ENCODE data around the gene GATAD2B.
"Not testable (repeated sequence)": the region's sequence is repeated elsewhere in the genome, so short reads cannot be mapped to it uniquely, and the experiment has no call there.

GATAD2B gene

GRCh38 chr1:153840774-153841173 is 82.0 kb downstream of the GATAD2B start:
- DNase-seq (ENCODE audit: low read depth in 2 of 3, low spot score in 2 of 3) = not testable (repeated sequence)

GRCh38 chr1:153833968-153834367 is 88.8 kb downstream of the GATAD2B start:
- not testable (repeated sequence) for DNase-seq (ENCODE audit: low read depth in 2 of 3, low spot score in 2 of 3)

- no peak for DNase-seq (ENCODE audit: low read depth in 2 of 3, low spot score in 2 of 3)
Observed at GRCh38 chr1:153833171-153833570, 89.6 kb downstream of the GATAD2B start.

GRCh38 chr1:153832293-153832692 is 90.5 kb downstream of the GATAD2B start:
- DNase-seq (ENCODE audit: low read depth in 2 of 3, low spot score in 2 of 3) = no peak

DNA sequence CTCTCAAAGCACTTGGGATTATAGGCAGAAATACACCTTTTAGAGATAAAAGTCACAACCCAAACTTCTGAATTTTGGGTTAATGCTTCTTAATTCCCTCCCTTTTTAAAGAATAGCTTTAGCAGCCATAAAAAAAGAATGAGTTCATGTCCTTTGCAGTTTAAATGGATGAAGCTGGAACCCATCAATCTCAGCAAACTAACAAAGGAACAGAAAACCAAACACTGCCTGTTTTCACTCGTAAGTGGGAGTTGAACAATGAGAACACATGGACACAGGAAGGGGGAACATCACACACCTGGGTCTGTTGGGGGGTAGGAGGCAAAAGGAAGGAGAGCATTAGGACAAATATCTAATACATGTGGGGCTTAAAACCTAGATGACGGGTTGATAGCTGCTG is 91.7 kb downstream of the GATAD2B start:
- DNase-seq (ENCODE audit: low read depth in 2 of 3, low spot score in 2 of 3) = no peak

DNA sequence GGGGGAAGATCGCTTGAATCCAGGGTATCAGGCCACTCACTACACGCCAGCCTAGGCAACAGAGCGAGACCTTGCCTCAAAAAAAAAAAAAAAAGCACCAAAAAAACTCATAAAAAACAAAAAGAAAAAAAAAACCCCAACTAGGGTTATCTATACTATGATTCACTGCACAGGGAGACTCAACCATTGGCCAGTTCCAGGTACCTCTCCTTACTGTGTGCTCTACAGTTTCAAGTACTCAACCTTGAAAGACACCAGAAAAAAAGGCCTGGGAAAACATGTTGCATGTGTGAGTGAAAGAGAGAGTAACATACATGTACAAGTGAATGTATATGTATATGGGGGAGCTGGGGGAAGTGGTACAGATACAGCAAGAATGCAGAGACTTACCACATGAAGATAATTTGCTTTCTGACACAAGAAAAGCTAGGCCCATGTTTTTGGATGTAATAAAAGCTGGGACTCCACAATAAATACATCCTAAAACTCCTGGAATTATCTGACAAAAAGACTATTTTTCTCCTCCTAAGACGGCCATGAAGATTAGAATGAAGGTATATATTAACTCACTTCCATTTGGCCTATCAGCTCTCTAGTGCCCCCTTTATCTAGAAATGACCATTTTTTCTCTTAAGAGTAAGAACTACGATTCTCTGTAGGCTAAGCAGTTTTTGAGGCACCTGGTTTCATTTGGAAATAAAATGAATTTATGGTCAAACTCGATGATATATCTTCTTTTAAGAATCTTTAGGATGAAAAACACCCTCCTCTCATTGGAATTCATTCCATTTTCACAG is 95.4 kb downstream of the GATAD2B start:
- DNase-seq (ENCODE audit: low read depth in 2 of 3, low spot score in 2 of 3) = no peak

DNA sequence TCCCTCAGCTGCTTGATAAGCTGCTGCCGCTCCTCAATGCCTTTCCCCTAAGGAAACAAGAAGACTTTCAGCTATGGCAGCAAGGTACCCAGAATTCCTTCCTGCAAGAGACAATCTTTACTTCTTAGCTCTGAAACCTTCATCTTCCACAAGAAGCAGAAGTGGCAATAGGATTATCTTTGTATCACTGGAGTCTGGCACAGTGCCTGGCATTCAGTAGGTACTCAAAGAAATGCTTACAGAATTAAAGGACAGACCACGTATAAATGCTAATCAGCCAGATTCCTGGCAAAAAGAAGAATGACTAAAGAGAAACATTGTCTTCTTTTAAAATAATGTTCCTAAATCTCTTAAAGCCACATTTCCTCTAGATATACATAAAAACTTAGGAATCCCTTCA is 103.9 kb downstream of the GATAD2B start:
- no peak for DNase-seq (ENCODE audit: low read depth in 2 of 3, low spot score in 2 of 3)

- DNase-seq (ENCODE audit: low read depth in 2 of 3, low spot score in 2 of 3) = no peak
Observed at GRCh38 chr1:153816283-153816889, 106.4 kb downstream of the GATAD2B start.

GRCh38 chr1:153805886-153806719 is 116.7 kb downstream of the GATAD2B start:
- DNase-seq (ENCODE audit: low read depth in 2 of 3, low spot score in 2 of 3) = no peak

DNA sequence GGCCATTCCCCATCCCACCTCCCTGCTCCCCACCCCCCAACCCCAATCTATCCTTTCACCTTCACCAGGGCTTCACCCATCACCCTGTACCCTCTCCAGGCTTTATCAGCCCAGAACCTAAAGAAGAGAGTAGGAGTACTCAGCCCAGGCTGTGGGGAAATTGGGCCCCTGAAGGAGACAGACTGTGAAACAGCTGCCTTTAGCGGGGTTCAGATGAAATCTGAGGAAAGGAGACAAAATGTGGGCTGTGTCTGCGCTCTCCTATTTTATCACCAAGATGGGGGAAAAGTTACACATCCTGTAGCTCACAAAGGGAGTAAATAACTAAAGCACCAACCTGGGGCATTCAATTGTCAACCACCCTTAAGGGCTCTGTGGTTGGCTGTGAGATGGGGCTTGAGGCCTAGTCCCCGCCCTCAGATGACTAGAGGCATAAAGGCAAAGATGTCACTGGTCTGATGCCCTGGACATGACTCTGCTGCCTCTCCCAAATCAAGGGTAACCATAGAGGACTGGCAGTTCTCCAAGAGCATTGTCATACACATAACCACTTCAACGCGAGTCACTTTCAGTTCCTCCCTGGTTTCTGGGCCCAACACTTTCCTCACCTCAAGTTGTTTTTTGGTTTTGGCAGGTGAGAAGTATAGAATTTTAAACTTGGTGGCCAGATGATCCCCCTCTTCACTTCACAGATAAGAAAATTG is 117.6 kb downstream of the GATAD2B start:
- DNase-seq (ENCODE audit: low read depth in 2 of 3, low spot score in 2 of 3) = peak in 2 of 3 experiments; percentile 40 to 46

DNA sequence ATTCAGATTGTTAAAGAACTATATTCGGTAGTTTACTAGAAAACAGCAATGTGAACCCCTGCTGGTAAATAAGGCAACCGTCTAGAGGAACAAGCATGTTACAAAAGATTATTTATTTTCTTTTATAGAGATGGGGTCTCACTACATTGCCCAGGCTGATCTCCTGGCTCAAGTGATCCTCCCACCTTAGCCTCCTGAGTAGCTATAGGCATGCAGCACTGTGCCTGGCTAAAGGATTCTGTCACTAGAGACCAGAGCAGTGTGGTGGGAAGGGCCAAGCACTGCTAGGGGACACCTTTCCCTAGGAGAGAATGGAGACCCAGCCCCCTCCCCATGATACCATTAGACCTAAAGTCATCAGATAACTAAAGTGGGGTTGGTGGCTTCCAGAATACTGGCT is 118.7 kb downstream of the GATAD2B start:
- DNase-seq (ENCODE audit: low read depth in 2 of 3, low spot score in 2 of 3) = no peak

GRCh38 chr1:153803470-153804056 is 119.2 kb downstream of the GATAD2B start:
- no peak for DNase-seq (ENCODE audit: low read depth in 2 of 3, low spot score in 2 of 3)

DNA sequence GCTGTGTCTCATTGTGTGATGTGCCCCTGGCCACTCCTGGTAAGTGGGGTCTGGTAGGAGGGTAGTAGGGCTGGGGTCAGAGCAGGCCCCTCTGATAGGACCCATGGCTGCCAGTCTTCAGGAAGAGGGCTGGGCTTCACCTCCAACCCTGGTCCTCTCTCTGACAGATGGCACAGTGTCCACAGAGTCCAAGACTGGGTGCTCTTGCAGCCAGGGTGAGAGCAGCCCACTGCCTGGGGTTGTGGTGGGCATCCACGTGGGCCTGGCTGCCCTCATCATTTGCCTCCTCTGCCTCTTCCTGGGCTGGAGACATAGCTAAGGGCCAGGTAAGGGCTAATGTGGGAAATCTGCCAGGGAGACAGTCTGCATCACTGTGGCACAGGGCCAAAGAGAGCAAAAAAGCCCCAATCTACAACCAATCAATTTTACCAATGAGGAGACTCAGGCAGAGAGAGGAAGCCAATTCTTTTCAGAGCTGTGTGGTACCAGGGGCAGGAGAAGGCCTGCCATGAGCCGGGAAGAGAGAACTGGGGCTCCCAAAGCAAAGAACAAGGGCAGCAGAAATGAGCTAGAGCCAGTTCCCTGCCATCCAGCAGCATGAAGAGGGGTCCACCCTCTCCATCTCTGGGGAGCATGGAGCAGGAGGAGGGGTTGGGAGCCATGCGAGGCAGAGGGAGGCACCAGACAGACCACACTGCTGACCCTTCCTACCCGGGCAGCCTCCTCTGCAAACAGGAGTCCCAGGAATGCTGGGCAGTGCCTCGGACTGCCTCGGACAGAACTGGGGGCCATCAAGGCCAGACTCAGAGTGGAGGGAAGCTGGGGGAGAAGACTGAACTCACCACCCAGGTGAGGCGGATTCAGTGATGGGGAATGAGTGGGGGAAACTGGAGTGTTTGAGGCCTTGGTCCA is 120.7 kb downstream of the GATAD2B start:
- DNase-seq (ENCODE audit: low read depth in 2 of 3, low spot score in 2 of 3) = no peak

DNA sequence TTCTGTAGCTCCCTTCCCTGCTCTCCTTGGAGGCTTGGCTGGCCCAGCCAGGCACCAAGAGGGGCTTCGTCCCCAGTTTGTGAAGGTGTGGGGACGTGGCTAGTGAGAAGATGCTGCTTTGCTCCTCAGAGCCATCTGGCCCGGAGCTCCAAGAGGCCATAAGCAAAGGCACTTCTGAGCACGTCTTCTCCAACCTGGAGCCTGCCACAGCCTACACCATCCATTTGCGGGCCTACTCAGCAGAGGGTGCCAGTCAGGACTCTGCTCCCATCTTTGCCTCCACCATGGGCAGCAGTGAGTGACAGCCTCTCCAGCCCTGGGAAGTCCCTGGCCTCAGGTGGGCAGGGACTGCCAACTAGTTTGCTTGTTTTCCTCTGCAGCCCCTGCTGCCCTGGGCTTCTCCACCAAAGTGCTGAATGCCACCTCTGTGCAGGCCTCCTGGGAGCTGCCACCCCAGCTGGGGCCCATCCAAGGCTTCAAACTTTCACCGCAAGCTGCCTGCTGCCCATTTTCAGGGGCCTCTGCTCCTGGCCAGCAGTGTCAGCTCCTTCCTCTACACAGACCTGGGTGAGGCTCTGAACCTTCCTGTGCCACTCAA is 121.6 kb downstream of the GATAD2B start:
- DNase-seq (ENCODE audit: low read depth in 2 of 3, low spot score in 2 of 3) = no peak

GRCh38 chr1:153800516-153800915 is 122.3 kb downstream of the GATAD2B start:
- no peak for DNase-seq (ENCODE audit: low read depth in 2 of 3, low spot score in 2 of 3)

DNA sequence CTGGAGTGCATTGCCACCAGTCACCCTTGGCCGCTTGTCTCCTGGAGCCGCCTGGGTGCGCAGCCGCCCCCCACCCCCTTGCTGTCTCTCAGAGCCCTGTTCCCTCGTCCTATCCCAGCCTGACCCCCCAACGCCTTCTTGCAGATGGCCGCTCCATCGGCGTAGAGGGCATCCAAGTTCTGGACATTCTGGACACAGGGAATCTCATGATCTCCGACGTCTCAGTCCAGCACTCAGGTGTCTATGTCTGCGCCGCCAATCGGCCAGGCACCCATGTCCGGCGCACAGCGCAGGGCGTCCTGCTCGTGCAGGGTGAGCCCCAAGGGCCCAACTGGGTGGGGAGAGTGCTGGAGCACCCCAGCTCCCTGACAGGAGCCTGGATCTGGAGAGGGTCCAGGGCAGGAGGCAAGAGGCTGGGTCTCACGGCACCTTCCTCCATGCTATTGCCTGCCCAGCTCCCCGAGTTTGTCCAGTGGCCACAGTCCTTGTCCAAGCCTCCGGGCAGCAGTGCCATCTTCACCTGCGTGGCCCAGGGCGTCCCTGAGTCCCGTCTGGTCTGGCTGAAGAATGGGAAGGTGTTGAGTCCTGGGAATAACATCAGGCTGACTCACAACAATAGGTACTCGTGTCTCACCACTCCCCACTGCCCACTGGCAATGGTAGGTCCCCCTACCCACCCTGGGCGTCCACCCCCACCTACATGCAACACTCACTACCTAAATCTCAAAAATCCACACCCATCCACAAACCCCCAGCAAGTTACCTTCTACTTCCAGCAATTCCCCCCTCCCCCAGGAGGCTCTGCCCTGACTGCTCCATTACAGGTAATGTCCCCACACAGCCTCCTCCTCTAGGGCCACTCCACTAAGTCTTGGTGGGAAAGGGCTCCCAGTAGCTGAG is 123.0 kb downstream of the GATAD2B start:
- no peak for DNase-seq (ENCODE audit: low read depth in 2 of 3, low spot score in 2 of 3)

DNA sequence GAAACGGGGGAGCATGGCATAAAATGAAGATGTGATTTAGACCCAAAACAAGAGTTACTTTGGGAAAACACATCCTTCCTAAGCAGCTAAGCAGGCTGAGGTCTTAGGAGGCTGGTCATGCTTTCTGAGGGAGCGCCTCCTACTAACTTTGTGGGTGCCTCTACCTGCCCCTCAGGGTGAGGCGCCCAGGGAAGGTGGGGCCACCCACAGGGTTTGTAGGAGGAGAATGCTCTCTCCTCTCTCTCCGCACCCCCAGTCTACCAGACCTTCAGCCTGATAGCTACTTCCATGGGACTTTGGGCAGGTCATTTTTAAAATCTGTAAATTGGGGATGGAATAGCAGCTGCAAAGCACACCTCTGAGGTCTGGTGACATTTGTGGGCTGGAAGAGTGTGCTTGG is 123.8 kb downstream of the GATAD2B start:
- no peak for DNase-seq (ENCODE audit: low read depth in 2 of 3, low spot score in 2 of 3)

DNA sequence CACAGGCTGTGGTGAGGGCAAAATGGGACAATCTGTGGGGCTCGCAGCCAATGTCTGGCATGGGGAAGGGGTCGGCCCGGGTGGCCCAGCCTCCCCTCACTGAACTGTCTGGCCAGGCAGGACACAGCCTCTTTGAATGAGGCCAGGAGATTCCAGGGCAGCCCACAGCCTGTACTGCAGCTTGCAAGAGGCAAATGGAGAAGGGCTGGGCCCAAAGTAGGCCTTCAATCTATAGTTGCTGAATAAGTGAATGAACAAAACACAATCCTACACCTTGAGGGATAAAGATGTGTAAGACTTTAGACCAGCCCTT is 124.3 kb downstream of the GATAD2B start:
- no peak for DNase-seq (ENCODE audit: low read depth in 2 of 3, low spot score in 2 of 3)

Measured in activated CD8-positive, alpha-beta memory T cell treated with anti-CD3 and anti-CD28 coated beads for 48 hours (primary cell).